ENCODE results near the gene SMARCAD1.

SMARCAD1 gene

DNA sequence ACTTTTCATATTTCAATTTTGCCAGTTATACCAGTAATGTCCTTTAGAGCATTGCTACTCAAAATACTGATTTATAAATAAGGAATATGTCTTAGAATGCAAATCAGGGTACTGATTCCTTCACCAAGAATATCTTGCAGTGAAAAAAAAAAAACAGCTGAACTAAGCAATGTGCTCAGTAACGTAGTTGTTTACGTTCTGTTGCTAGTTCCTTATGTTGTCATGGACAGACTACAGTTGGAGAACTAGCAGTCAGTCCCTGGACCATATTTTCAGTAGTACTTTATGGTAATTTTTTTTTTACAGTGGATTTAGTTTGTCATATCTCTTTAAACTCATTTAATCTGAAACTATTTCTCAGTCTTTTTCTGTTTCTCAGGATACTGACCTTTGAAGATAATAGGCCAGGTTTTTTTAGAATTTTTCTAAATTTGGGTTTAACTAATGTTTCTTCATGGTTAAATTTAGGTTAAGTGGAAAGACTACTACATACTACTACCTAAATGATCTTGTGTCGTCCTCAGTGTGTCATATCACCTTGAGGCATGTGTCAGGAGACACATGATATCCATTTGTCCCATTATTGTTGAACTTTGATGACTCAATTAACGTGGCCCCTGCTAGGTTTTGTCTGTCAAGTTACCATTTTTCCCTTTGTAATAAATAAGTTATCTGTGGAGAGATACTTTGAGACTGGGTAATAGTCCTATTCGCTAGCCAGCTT, 21.0 kb downstream of the SMARCAD1 start:
- Histone ChIP-seq H3K27ac (no peak overlapping the region), H3K27me3 (no peaks in the 10 kb centered on the region), H3K36me3 (no peaks in the 10 kb centered on the region), H3K9me3 (no peaks in the 10 kb centered on the region), H3K4me3 (ENCODE audit: low read depth in 1 of 2, low read length in 1 of 2) (no peak overlapping the region), H3K4me1 (ENCODE audit: control insufficient read depth in 1 of 2, insufficient read depth in 1 of 2, low read depth in 1 of 2, low read length in 1 of 2) (no peaks in the 10 kb centered on the region)
- TF ChIP-seq, protein P1, sequence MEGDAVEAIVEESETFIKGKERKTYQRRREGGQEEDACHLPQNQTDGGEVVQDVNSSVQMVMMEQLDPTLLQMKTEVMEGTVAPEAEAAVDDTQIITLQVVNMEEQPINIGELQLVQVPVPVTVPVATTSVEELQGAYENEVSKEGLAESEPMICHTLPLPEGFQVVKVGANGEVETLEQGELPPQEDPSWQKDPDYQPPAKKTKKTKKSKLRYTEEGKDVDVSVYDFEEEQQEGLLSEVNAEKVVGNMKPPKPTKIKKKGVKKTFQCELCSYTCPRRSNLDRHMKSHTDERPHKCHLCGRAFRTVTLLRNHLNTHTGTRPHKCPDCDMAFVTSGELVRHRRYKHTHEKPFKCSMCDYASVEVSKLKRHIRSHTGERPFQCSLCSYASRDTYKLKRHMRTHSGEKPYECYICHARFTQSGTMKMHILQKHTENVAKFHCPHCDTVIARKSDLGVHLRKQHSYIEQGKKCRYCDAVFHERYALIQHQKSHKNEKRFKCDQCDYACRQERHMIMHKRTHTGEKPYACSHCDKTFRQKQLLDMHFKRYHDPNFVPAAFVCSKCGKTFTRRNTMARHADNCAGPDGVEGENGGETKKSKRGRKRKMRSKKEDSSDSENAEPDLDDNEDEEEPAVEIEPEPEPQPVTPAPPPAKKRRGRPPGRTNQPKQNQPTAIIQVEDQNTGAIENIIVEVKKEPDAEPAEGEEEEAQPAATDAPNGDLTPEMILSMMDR (IDR thresholded peaks at IDR 0.05) = no peak

DNA sequence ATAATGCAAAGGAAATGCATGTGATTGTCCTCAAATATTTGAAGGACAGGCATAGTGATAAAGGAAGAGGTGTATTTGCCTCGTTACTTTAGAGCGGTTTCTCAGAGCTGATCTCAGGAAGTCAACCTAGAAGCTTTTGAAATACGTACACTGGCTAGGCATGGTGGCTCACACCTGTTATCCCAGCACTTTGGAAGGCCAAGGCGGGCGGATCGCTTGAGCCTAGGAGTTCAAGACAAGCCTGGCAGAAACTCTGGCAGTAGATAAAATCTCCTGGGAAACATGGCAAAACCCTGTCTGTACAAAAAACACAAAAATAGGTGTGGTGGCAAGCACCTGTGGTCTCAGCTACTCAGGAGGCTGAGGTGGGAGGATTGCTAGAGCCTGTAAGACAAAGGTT, 24.9 kb downstream of the SMARCAD1 start:
- no peak overlapping the region for H3K27ac ChIP-seq
- no peaks in the 10 kb centered on the region for H3K4me1 ChIP-seq (ENCODE audit: control insufficient read depth in 1 of 2, insufficient read depth in 1 of 2, low read depth in 1 of 2, low read length in 1 of 2)
- H3K4me3 ChIP-seq (ENCODE audit: low read depth in 1 of 2, low read length in 1 of 2) = no peak overlapping the region
- TF ChIP-seq, protein P1 (IDR thresholded peaks at IDR 0.05) = no peak
- H3K9me3 ChIP-seq = no peaks in the 10 kb centered on the region
- no peaks in the 10 kb centered on the region for H3K27me3 ChIP-seq
- no peaks in the 10 kb centered on the region for H3K36me3 ChIP-seq

DNA sequence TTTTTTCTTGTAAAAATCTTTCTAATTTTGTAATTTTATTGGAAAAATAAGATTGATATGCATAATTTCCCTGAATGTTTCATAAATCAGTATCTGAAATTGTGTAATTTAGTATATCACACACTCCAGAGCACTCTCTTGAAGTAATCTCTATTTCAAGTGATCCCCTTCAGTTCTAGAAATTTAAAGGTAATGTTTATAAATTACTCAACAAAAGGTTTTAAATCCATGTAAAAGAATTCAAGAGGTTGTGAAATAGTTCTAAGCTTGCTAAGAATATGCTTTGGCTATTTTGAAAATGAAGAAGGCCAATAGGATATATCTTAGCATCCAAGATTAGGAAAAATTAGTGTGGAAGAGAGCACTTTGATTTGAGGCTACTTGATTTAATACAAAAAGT, 28.2 kb downstream of the SMARCAD1 start:
- Histone ChIP-seq H3K9me3 (no peaks in the 10 kb centered on the region), H3K36me3 (no peaks in the 10 kb centered on the region), H3K27ac (no peak overlapping the region), H3K27me3 (no peaks in the 10 kb centered on the region), H3K4me3 (ENCODE audit: low read depth in 1 of 2, low read length in 1 of 2) (no peak overlapping the region), H3K4me1 (ENCODE audit: control insufficient read depth in 1 of 2, insufficient read depth in 1 of 2, low read depth in 1 of 2, low read length in 1 of 2) (no peaks in the 10 kb centered on the region)
- TF ChIP-seq, protein P1 (IDR thresholded peaks at IDR 0.05) = no peak

DNA sequence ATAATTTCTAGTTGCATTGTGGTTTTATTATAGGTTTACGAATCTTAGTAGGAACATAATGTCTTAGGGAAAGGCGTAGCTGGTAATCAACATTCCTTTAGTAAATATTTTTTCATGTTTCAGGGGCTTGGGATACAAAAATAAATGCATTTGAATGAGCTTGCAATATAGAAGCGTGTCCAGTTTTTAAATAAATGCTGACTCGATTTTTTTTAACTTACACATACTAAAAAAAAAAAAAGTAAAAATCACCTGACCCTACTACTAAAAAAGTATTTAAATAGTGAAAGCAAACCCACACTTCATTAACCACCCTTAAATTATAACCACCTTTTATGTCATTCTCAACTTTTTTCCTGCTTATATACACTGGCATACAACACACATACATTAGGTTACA, 29.6 kb downstream of the SMARCAD1 start:
- Histone ChIP-seq H3K4me1 (ENCODE audit: control insufficient read depth in 1 of 2, insufficient read depth in 1 of 2, low read depth in 1 of 2, low read length in 1 of 2) (no peaks in the 10 kb centered on the region), H3K4me3 (ENCODE audit: low read depth in 1 of 2, low read length in 1 of 2) (no peak overlapping the region), H3K9me3 (no peaks in the 10 kb centered on the region), H3K36me3 (no peaks in the 10 kb centered on the region), H3K27ac (no peak overlapping the region), H3K27me3 (no peaks in the 10 kb centered on the region)
- TF ChIP-seq, protein P1 (IDR thresholded peaks at IDR 0.05) = no peak

DNA sequence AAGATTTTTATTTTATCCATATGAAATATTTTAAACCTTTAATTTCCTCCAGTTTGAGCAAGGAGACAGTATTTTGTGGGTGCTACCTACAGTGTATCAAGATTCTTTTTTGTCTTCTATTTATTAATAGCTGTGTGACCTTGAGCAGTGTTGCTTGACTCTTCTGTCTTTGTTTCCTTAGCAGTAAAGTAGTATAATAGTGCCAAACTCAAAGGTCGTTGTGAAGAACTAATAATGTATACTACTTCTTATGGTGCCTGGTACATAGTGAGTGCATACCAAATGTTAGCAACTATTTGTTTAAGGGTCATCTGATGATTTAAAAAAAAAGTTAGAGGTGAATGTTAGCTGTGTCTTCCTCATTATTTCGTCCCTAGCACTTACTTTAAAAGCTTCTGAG, 30.5 kb downstream of the SMARCAD1 start:
- H3K4me3 ChIP-seq (ENCODE audit: low read depth in 1 of 2, low read length in 1 of 2) = no peak overlapping the region
- TF ChIP-seq, protein P1 (IDR thresholded peaks at IDR 0.05) = no peak
- H3K27ac ChIP-seq = no peak overlapping the region
- H3K27me3 ChIP-seq = no peaks in the 10 kb centered on the region
- H3K36me3 ChIP-seq = peaks cover 6% of the 10 kb centered on the region
- no peaks in the 10 kb centered on the region for H3K9me3 ChIP-seq
- H3K4me1 ChIP-seq (ENCODE audit: control insufficient read depth in 1 of 2, insufficient read depth in 1 of 2, low read depth in 1 of 2, low read length in 1 of 2) = no peaks in the 10 kb centered on the region

Measured in neutrophil (primary cell).